Posterior vena cava (tissue), 2 donors: ENCODE measurements around the gene NAA10. TPM values are rescaled to one million over a fixed set of nuclear protein-coding genes. Genes with fewer than 3 reads are reported as not detected.

ENCODE experiments used
- DNase-seq: peaks from one replicate; pipeline ENCODE4 v3.0.0-alpha.2; 2020; ENCODE audit warnings: low spot score
- intact Hi-C, 2 donors: fragments of 100-400 bp; cut with DNase I; formaldehyde crosslinking; loops; one replicate each; pipeline versions ENCODE4 v1.14.1 to v1.14.2; 2022 to 2023
- microRNA-seq, 2 donors: library from miRNA; unstranded; fragments of <30 nt; microRNA quantifications; one replicate each; pipeline ENCODE4 v1.2.0, GENCODE V29; 2020 to 2021; ENCODE audit warnings: borderline microRNAs expressed in 2 of 2
- total RNA-seq, 2 donors: library from RNA; stranded (reverse); fragmentation: NEBNext Ultra II Directional; extraction: Animal tissue kit (Norgen Biotek cat#: 25700); gene quantifications; one replicate each; pipeline ENCODE4 v1.2.1, GENCODE V29; 2021
- donor health status: DM: yes; HTN: yes; CAD: no.
- donor health status: DM: yes; HTN: yes; CAD: no.

NAA10 gene
- total RNA-seq, 2 donors from 2014 or later = 69.4 to 75.4 TPM

DNA sequence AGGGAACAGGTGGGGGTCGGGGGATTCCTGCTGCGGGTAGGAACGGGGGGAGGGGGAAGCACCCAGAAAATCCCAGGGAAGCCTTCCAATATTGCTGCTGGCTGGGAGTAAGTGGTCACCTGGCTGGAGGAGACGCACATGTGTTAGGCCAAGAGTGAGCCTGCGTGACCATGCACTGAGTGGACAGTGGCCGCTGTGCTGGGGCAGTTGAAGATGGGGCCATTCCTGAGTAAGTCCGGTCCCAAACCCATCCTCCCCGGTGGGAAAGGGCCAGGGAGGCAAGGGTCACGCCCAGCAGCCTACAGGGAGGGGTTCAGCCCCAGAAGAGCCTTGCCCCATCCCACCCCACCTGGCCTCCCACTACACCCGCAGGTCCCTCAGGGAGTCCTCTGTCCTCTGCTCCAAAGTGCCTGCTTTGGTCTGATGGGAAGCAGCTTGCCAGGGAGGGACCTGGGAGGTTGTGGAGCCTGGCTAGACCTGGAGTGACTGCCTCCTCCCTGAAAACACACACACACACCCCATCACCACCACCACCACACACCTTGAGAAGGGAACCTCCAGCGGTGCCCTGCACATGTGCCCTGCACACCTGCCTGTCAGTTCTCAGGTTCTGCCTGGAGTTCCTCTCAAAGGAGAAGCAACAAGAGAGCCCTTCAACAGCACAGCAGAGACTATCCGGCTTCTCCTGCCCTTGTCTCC, 54.9 kb downstream of the NAA10 start:
- intact Hi-C loops = no loop called here
- DNase-seq = no peak

Small RNA genes lying within 50 kb of the gene (microRNA-seq; reads per million reads assigned to microRNA genes)
- 0 reads per million in 2 donors for gene MIR3202-1
- 0 reads per million in 2 donors for gene MIR3202-2

Other genes starting within 250 kb of the NAA10 start
- gene SLC6A8, start 247.1 kb downstream of the NAA10 start, total RNA-seq = 10 to 100 TPM; 33.5 to 42.3 TPM
- gene BCAP31, start 210.7 kb downstream of the NAA10 start, total RNA-seq = 100 to 1,000 TPM; 129 to 133 TPM
- 10 to 100 TPM; 14.7 to 22.6 TPM for gene ABCD1, start 210.2 kb downstream of the NAA10 start, total RNA-seq
- 10 to 100 TPM; 16.8 to 19.1 TPM for gene PLXNB3, start 170.8 kb downstream of the NAA10 start, total RNA-seq
- gene SRPK3, start 154.0 kb downstream of the NAA10 start, total RNA-seq = 1 to 10 TPM; 5.4 to 9.8 TPM
- 10 to 100 TPM; 43.9 to 44.1 TPM for gene IDH3G, start 140.7 kb downstream of the NAA10 start, total RNA-seq
- 100 to 1,000 TPM; 164 to 225 TPM for gene SSR4, start 140.4 kb downstream of the NAA10 start, total RNA-seq
- 10 to 100 TPM; 21.0 to 22.9 TPM for gene PDZD4, start 104.5 kb downstream of the NAA10 start, total RNA-seq
- 1 to 10 TPM; 3.8 to 4.4 TPM for gene L1CAM, start 48.9 kb downstream of the NAA10 start, total RNA-seq
- 1 to 10 TPM; 1.4 to 2.0 TPM for gene AVPR2, start 30.4 kb downstream of the NAA10 start, total RNA-seq
- gene ARHGAP4, start 8.8 kb downstream of the NAA10 start, total RNA-seq = 10 to 100 TPM; 36.3 to 47.1 TPM
- 10 to 100 TPM; 11.4 to 17.6 TPM for gene RENBP, start 9.6 kb upstream of the NAA10 start, total RNA-seq
- gene HCFC1, start 36.8 kb upstream of the NAA10 start, total RNA-seq = 10 to 100 TPM; 36.9 to 44.6 TPM
- gene TMEM187, start 37.7 kb upstream of the NAA10 start, total RNA-seq = 1 to 10 TPM; 6.9 to 9.3 TPM
- 100 to 1,000 TPM in 1 of 2 donors, 10 to 100 TPM in 1; 88.2 to 114 TPM for gene IRAK1, start 84.9 kb upstream of the NAA10 start, total RNA-seq
- gene MECP2, start 162.7 kb upstream of the NAA10 start, total RNA-seq = 10 to 100 TPM; 53.6 to 55.0 TPM
- gene OPN1LW, start 209.2 kb upstream of the NAA10 start, total RNA-seq = not detected
- not detected for gene OPN1MW, start 247.6 kb upstream of the NAA10 start, total RNA-seq